Esophagus squamous epithelium (tissue), 5 donors: Measurements from ENCODE around the gene DDR2. TPM values are rescaled to one million over a fixed set of nuclear protein-coding genes. Genes with fewer than 3 reads are reported as not detected.

Experiments used
- DNase-seq: peaks from one replicate; lab custom pipeline; 2025; lab: John Stamatoyannopoulos, UW
- H3K27ac ChIP-seq, 4 donors: fragments of 200-600 bp; sonication (generic); one replicate each; pipeline ENCODE4 v1.5.1; 2016 to 2019; ENCODE audit warnings: mild to moderate bottlenecking in 1 of 4
- H3K27me3 ChIP-seq, 4 donors: fragments of 200-600 bp; sonication (generic); 1 replicate in 3 of 4; 2 replicates in 1 of 4; pipeline versions ENCODE4 v1.5.1 to v1.6.0; 2017 to 2021; ENCODE audit warnings: antibody characterized with exemption in 1 of 4
- H3K36me3 ChIP-seq, 3 donors: fragments of 200-600 bp; sonication (generic); one replicate each; pipeline ENCODE4 v1.5.1; 2016 to 2019
- H3K4me1 ChIP-seq, 3 donors: fragments of 200-600 bp; sonication (generic); one replicate each; pipeline ENCODE4 v1.5.1; 2017 to 2019
- H3K4me3 ChIP-seq, 4 donors: fragments of 200-600 bp; sonication (generic); 1 replicate in 3 of 4; 2 replicates in 1 of 4; pipeline ENCODE4 v1.5.1; 2016 to 2019; ENCODE audit warnings: mild to moderate bottlenecking in 2 of 4, moderate library complexity in 1 of 4
- H3K9me3 ChIP-seq, 3 donors: fragments of 200-600 bp; sonication (generic); one replicate each; pipeline ENCODE4 v1.5.1; 2016 to 2019
- CTCF ChIP-seq, 6 experiments: fragments of 450-650 bp in 4 of 6; fragments of 200-600 bp in 2 of 6; sonication (generic) in 2 of 6; IDR thresholded peaks; one replicate each; pipeline ENCODE4 v1.5.1; 2016 to 2019; ENCODE audit warnings: antibody characterized with exemption in 6 of 6, mild to moderate bottlenecking in 4 of 6, moderate library complexity in 4 of 6
- POLR2A ChIP-seq, 4 donors: fragments of 450-650 bp; IDR thresholded peaks; one replicate each; pipeline ENCODE4 v1.6.1; 2017; ENCODE audit warnings: antibody characterized with exemption in 4 of 4, mild to moderate bottlenecking in 4 of 4, moderate library complexity in 3 of 4
- WGBS, 2 donors: methylation state at CpG; one replicate each; pipeline ENCODE4 v1.1.5; 2018; 5-methylcytosine and 5-hydroxymethylcytosine counted together
- intact Hi-C: fragments of 100-400 bp; cut with DNase I; formaldehyde crosslinking; loops from one replicate; pipeline ENCODE4 v1.15.0; 2022
- small RNA-seq, 4 donors: library from RNA; depleted of rRNA; stranded (forward); fragments of <200 nt; gene quantifications; one replicate each; pipeline ENCODE3, GENCODE V24; 2016
- total RNA-seq, 4 donors: library from RNA; depleted of rRNA; stranded (reverse); fragments of >200 nt; gene quantifications; one replicate each; pipeline ENCODE4 v1.1.0, GENCODE V29; 2016
- donor health status: DM: yes; HTN: yes; CAD: no.

DDR2 gene
- total RNA-seq, 4 donors from 2014 or later = 1.5 to 88.1 (median 15.9) TPM

DNA sequence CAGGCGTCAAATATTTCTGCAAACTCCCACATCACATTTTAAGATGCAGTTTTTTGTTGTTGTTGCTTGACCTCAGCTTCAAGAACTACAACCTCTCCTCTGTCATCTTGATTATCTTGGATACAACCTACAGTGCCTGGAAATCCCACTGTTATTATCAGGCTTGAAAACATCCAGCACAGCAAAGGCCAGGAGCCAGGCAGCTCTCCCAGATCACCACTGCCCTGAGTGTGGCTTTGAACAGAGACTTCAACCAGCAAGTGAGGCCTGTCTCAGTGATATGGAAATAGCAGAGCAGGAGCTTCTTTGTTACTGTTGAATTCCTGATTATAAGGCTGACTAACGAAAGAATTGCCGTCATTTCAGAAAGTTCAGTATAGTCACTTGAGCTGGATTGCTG, 200.2 kb downstream of the DDR2 start:
- Histone ChIP-seq H3K27ac (no peak overlapping the region), H3K9me3 (no peaks in the 10 kb centered on the region), H3K4me3 (no peak overlapping the region), H3K4me1 (no peaks in the 10 kb centered on the region), H3K27me3 (peaks cover 0 to 10% (median 0%) of the 10 kb centered on the region in 4 donors), H3K36me3 (no peaks in the 10 kb centered on the region)
- WGBS, 2 donors = 87 to 98% methylated on average over 3 of the region's 3 CpGs
- intact Hi-C loops = no loop called here
- DNase-seq = no peak
- TF ChIP-seq CTCF (IDR thresholded peaks at IDR 0.05) = no peak

GRCh38 chr1:162835157-162835899, 203.1 kb downstream of the DDR2 start:
- Histone ChIP-seq H3K36me3 (no peaks in the 10 kb centered on the region), H3K27me3 (peaks cover 0 to 10% (median 0%) of the 10 kb centered on the region in 4 donors), H3K9me3 (peaks cover 0 to 15% (median 6%) of the 10 kb centered on the region in 3 donors), H3K27ac (no peak overlapping the region), H3K4me3 (no peak overlapping the region), H3K4me1 (no peaks in the 10 kb centered on the region)
- WGBS, 2 donors = 46 to 53% methylated on average over 3 of the region's 3 CpGs
- DNase-seq = no peak
- TF ChIP-seq CTCF (IDR thresholded peaks at IDR 0.05) (no peak), POLR2A (IDR thresholded peaks at IDR 0.05) (no peak)
- intact Hi-C loops = no loop called here

Small RNAs within 50 kb of the gene (small RNA-seq; reads per million reads assigned to genes)
- gene RN7SL861P = 0 reads per million in 4 donors

Other genes with a start within 250 kb of the DDR2 start
- gene SH2D1B, start 220.3 kb upstream of the DDR2 start, total RNA-seq = 1 to 10 TPM in 1 of 4 donors, under 1 TPM in 3; 0.57 to 2.7 (median 0.78) TPM
- gene UHMK1, start 134.6 kb upstream of the DDR2 start, total RNA-seq = 10 to 100 TPM; 24.8 to 42.6 (median 34.7) TPM
- 10 to 100 TPM; 36.4 to 64.3 (median 49.3) TPM for gene UAP1, start 70.7 kb upstream of the DDR2 start, total RNA-seq
- 10 to 100 TPM; 15.7 to 28.4 (median 21.6) TPM for gene HSD17B7, start 158.2 kb downstream of the DDR2 start, total RNA-seq
- gene CCDC190, start 228.7 kb downstream of the DDR2 start, total RNA-seq = 1 to 10 TPM; 1.5 to 4.8 (median 2.3) TPM